GM23248 (cell line): ENCODE measurements around the gene AMPH. TPM values are rescaled to one million over a fixed set of nuclear protein-coding genes. Genes with fewer than 3 reads are reported as not detected.

Experiments used
- DNase-seq: peaks from one replicate; pipeline ENCODE4 v3.0.0-alpha.2; 2015
- H2AFZ ChIP-seq: fragments of 200-600 bp; sonication (generic); 2 replicates; pipeline ENCODE4 v1.6.1; 2016; ENCODE audit warnings: antibody characterized with exemption
- H3F3A ChIP-seq: fragments of 200-600 bp; sonication (generic); 2 replicates; pipeline ENCODE4 v1.6.1; 2016; ENCODE audit warnings: mild to moderate bottlenecking, antibody characterized with exemption, mixed run types; ENCODE audit not compliant: insufficient read depth
- H3K27ac ChIP-seq: fragments of 200-600 bp; sonication (generic); 2 replicates; pipeline ENCODE4 v1.5.1; 2016; ENCODE audit warnings: mild to moderate bottlenecking
- H3K27me3 ChIP-seq: fragments of 200-600 bp; sonication (generic); replicated peaks from 2 replicates; pipeline ENCODE4 v1.6.1; 2016; ENCODE audit warnings: mild to moderate bottlenecking; ENCODE audit not compliant: insufficient read depth
- H3K36me3 ChIP-seq: fragments of 200-600 bp; sonication (generic); 2 replicates; pipeline ENCODE4 v1.6.1; 2016; ENCODE audit warnings: low read depth, mild to moderate bottlenecking
- H3K4me1 ChIP-seq: fragments of 200-600 bp; sonication (generic); 2 replicates; pipeline ENCODE4 v1.6.1; 2016; ENCODE audit warnings: mild to moderate bottlenecking; ENCODE audit not compliant: insufficient read depth
- H3K4me2 ChIP-seq: fragments of 200-600 bp; sonication (generic); one replicate; pipeline ENCODE4 v1.6.1; 2016; ENCODE audit warnings: mild to moderate bottlenecking; ENCODE audit not compliant: unreplicated experiment
- H3K4me3 ChIP-seq: fragments of 200-600 bp; sonication (generic); 2 replicates; pipeline ENCODE4 v1.5.1; 2016; ENCODE audit warnings: mild to moderate bottlenecking
- H3K79me2 ChIP-seq: fragments of 200-600 bp; sonication (generic); 2 replicates; pipeline ENCODE4 v1.6.1; 2016; ENCODE audit warnings: mild to moderate bottlenecking; ENCODE audit not compliant: insufficient read depth
- H3K9ac ChIP-seq: fragments of 200-600 bp; sonication (generic); 2 replicates; pipeline ENCODE4 v1.6.1; 2016; ENCODE audit warnings: mild to moderate bottlenecking
- H3K9me2 ChIP-seq: fragments of 200-600 bp; sonication (generic); 2 replicates; pipeline ENCODE4 v1.6.1; 2016; ENCODE audit warnings: mixed run types, mild to moderate bottlenecking, moderate library complexity; ENCODE audit not compliant: insufficient read depth
- H3K9me3 ChIP-seq: fragments of 200-600 bp; sonication (generic); one replicate; pipeline ENCODE4 v1.6.1; 2017; ENCODE audit warnings: low read depth
- H4K20me1 ChIP-seq: fragments of 200-600 bp; sonication (generic); 2 replicates; pipeline ENCODE4 v1.6.0; 2016; ENCODE audit not compliant: insufficient read depth
- EZH2 ChIP-seq: fragments of 200-600 bp; sonication (generic); IDR thresholded peaks from 2 replicates; pipeline ENCODE4 v1.6.1; 2018; ENCODE audit warnings: antibody characterized with exemption, mild to moderate bottlenecking; ENCODE audit not compliant: insufficient read depth, poor library complexity, severe bottlenecking
- EZH2phosphoT487 ChIP-seq: fragments of 200-600 bp; sonication (generic); IDR thresholded peaks from 2 replicates; pipeline ENCODE4 v1.6.1; 2018; ENCODE audit warnings: antibody characterized with exemption, moderate library complexity, mild to moderate bottlenecking, low read depth; ENCODE audit not compliant: insufficient read depth
- WGBS, 2 experiments: methylation state at CpG; one replicate each; pipeline ENCODE4 v1.1.6; 2015 to 2017; ENCODE audit warnings: low lambda C conversion rate in 2 of 2, low coverage in 1 of 2; ENCODE audit errors: missing lambda C conversion rate in 2 of 2; 5-methylcytosine and 5-hydroxymethylcytosine counted together
- in situ Hi-C: fragments of 300-500 bp; cut with MboI; formaldehyde crosslinking; loops from 2 replicates; pipeline ENCODE4 v1.15.0; 2020
- polyA plus RNA-seq: library from polyadenylated mRNA; unstranded; fragments of >200 nt; fragmentation: Nextera tagmentation; extraction: Ambion mirVana; gene quantifications from 2 replicates; pipeline ENCODE4 v1.2.1, GENCODE V29; 2016
- total RNA-seq: library from RNA; depleted of rRNA; stranded (reverse); fragments of >200 nt; shearing (Covaris generic); gene quantifications from 2 replicates; pipeline ENCODE4 v1.2.3, GENCODE V29; 2014

Gene AMPH
- total and polyA plus RNA-seq, 2 experiments from 2014 or later: 3.1 to 4.9 TPM

DNA sequence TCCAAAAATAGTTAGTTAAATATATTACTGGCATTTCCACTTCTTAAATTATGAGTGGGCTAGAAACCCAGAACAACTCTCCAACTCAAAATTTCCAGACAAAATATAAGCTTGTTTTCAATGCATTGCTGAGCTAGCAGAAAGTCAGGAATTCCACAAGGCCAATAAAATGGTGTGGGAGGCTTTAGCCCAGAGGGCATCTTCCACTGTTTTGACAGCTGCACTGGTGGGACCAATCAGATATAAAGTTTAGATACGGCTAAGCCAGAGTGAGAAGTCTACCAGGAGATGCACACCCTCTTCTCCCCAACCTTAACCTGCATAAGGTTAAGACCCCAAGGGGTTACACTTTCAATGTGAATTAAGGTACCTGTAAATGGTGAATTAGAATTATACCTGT is 76.6 kb downstream of the AMPH start:
- Histone ChIP-seq H3F3A (no peaks in the 10 kb centered on the region), H3K4me2 (no peak overlapping the region), H3K27me3 (no peaks in the 10 kb centered on the region), H4K20me1 (no peaks in the 10 kb centered on the region), H3K36me3 (no peaks in the 10 kb centered on the region), H3K9me2 (no peaks in the 10 kb centered on the region; the same call in 1 of the 2 replicates), H3K9me3 (no peaks in the 10 kb centered on the region), H3K4me1 (0 out of 2 replicates have a peak, but pooled peaks cover 3% of the 10 kb centered on the region), H3K27ac (no peak overlapping the region), H3K9ac (no peak overlapping the region), H3K4me3 (no peak overlapping the region), H2AFZ (no peak overlapping the region), H3K79me2 (no peaks in the 10 kb centered on the region)
- TF ChIP-seq EZH2phosphoT487 (no peak), EZH2 (no peak)
- 60 to 91% methylated on average over 1 of the region's 1 CpG for WGBS, 2 experiments
- no peak for DNase-seq
- in situ Hi-C loops: no loop called here

- Histone ChIP-seq H3K9ac (no peak overlapping the region), H2AFZ (no peak overlapping the region), H4K20me1 (no peaks in the 10 kb centered on the region), H3F3A (no peaks in the 10 kb centered on the region), H3K9me2 (no peaks in the 10 kb centered on the region; the same call in 1 of the 2 replicates), H3K9me3 (no peaks in the 10 kb centered on the region), H3K4me2 (no peak overlapping the region), H3K4me1 (no peaks in the 10 kb centered on the region), H3K79me2 (no peaks in the 10 kb centered on the region), H3K4me3 (no peak overlapping the region), H3K36me3 (no peaks in the 10 kb centered on the region), H3K27ac (no peak overlapping the region), H3K27me3 (no peaks in the 10 kb centered on the region)
- WGBS, 2 experiments: 77 to 80% methylated on average over 3 of the region's 3 CpGs
- in situ Hi-C loops: no loop called here
- TF ChIP-seq EZH2 (no peak), EZH2phosphoT487 (no peak)
- no peak for DNase-seq
Observed at GRCh38 chr7:38550836-38551235, 80.3 kb downstream of the AMPH start.

DNA sequence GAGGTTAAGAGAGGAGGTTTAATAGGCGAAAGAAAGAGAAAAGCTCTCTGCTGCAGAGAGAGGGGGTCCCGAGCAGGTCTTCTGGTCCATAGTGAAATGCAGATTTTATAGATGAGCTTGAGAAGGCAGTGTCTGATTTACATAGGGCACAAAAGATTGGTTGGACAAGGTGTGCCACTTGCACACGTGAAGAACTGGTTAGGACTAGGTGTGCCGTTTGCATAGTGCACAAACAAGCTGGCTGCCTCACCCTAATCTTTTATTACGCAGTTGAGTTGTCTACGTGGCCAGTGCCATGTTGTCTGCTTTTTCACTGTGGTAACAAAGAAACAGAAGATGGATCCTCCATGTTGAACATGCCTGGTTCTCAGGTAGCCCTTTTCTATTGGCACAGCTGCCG is 82.6 kb downstream of the AMPH start:
- no peaks in the 10 kb centered on the region for H4K20me1 ChIP-seq
- H3K4me3 ChIP-seq: no peak overlapping the region
- H3K79me2 ChIP-seq: no peaks in the 10 kb centered on the region
- TF ChIP-seq EZH2phosphoT487 (no peak), EZH2 (no peak)
- H3F3A ChIP-seq: no peaks in the 10 kb centered on the region
- no peak overlapping the region for H2AFZ ChIP-seq
- H3K9me3 ChIP-seq: no peaks in the 10 kb centered on the region
- no peaks in the 10 kb centered on the region for H3K4me1 ChIP-seq
- H3K27me3 ChIP-seq: no peaks in the 10 kb centered on the region
- no peaks in the 10 kb centered on the region for H3K9me2 ChIP-seq
- no peak overlapping the region for H3K4me2 ChIP-seq
- 83% methylated on average over 7 of the region's 7 CpGs for WGBS, 2 experiments
- H3K9ac ChIP-seq: no peak overlapping the region
- in situ Hi-C loops: no loop called here
- DNase-seq: no peak
- H3K27ac ChIP-seq: no peak overlapping the region
- H3K36me3 ChIP-seq: no peaks in the 10 kb centered on the region

GRCh38 chr7:38546763-38547162 is 84.4 kb downstream of the AMPH start:
- H3K9me3 ChIP-seq: no peaks in the 10 kb centered on the region
- in situ Hi-C loops: no loop called here
- H3K36me3 ChIP-seq: no peaks in the 10 kb centered on the region
- H4K20me1 ChIP-seq: no peaks in the 10 kb centered on the region
- H3K4me1 ChIP-seq: no peaks in the 10 kb centered on the region
- no peaks in the 10 kb centered on the region for H3K9me2 ChIP-seq
- no peak overlapping the region for H3K4me3 ChIP-seq
- no peaks in the 10 kb centered on the region for H3F3A ChIP-seq
- H3K9ac ChIP-seq: no peak overlapping the region
- H3K4me2 ChIP-seq: no peak overlapping the region
- H3K27me3 ChIP-seq: no peaks in the 10 kb centered on the region
- no peak overlapping the region for H3K27ac ChIP-seq
- TF ChIP-seq EZH2 (no peak), EZH2phosphoT487 (no peak)
- no peaks in the 10 kb centered on the region for H3K79me2 ChIP-seq
- 65 to 82% methylated on average over 4 of the region's 4 CpGs for WGBS, 2 experiments
- H2AFZ ChIP-seq: no peak overlapping the region
- no peak for DNase-seq

DNA sequence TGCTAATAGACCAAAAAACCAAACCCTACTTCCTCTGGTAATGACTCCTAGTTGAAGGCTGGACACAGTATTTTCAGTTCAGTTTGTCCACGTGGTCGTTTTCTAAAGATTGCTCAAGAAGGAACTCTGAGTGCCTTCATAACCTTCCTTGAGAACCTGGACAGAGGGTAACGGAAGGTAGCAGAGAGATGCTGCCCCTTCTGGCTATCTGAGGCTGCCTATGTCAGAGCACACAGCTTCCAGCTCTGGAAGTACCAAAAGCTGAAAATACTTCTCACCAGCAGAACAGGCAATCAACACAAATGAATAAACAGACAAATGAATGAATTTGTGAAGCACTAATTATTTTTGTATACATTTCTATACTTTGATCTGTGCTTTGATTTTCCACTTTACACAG is 85.2 kb downstream of the AMPH start:
- Histone ChIP-seq H3K36me3 (no peaks in the 10 kb centered on the region), H3K4me2 (no peak overlapping the region), H3K27me3 (no peaks in the 10 kb centered on the region), H4K20me1 (no peaks in the 10 kb centered on the region), H3K4me1 (no peaks in the 10 kb centered on the region), H3K79me2 (no peaks in the 10 kb centered on the region), H3F3A (no peaks in the 10 kb centered on the region), H3K4me3 (no peak overlapping the region), H3K9me3 (no peaks in the 10 kb centered on the region), H3K27ac (no peak overlapping the region), H2AFZ (no peak overlapping the region), H3K9me2 (no peaks in the 10 kb centered on the region), H3K9ac (no peak overlapping the region)
- no peak for TF ChIP-seq EZH2phosphoT487
- TF ChIP-seq EZH2: no peak
- in situ Hi-C loops: no loop called here
- no peak for DNase-seq
- WGBS, 2 experiments: 66 to 68% methylated on average over 3 of the region's 3 CpGs
